ENCODE results near the gene SLC7A4. TPM values are rescaled to one million over a fixed set of nuclear protein-coding genes. Genes with fewer than 3 reads are reported as not detected.

Gene SLC7A4
- total RNA-seq, 4 donors from 2014 or later, result 0.23 to 1.2 (median 0.37) TPM

DNA sequence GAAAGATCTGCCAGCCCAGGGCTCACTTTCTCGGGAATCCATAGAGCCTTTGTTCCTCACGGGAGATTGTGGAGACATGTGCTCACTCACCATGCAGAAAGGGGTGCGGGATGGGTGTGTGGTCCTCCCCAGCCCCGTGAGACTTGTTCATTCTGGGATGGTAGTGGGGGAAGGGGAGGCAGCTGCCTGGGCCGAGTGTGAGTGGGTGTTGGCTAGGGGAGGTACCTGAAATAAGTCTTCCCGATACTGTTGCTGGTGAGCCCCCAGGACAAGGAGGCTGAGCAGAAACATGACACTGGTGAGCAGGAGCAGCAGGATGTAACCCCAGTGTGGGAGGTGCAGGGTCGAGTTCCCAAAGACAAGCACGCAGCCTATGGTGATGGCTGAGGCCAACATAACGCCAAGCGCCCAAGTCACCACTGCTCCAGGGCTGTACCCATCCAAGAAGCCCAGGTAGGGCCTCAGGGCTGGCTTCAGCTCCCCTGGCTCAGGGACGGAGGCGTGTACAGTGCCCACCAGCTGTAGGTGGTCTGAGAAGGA lies 2.8 kb downstream of the SLC7A4 start:
- H3K4me3 ChIP-seq, result no peak overlapping the region
- no peaks in the 10 kb centered on the region for H3K36me3 ChIP-seq
- ATAC-seq, result no peak
- WGBS, 2 donors (ENCODE audit: low coverage in 1 of 2), result 60% methylated on average over 3 of the region's 12 CpGs; no CpG with 5 or more reads in 1 of the 2 donors
- H3K9me3 ChIP-seq, result no peaks in the 10 kb centered on the region
- no peak overlapping the region for H3K27ac ChIP-seq
- peaks cover 0 to 22% (median 5%) of the 10 kb centered on the region in 3 donors for H3K4me1 ChIP-seq
- TF ChIP-seq EP300 (IDR thresholded peaks at IDR 0.05) (no peak), POLR2A (IDR thresholded peaks at IDR 0.05) (no peak), POLR2AphosphoS5 (IDR thresholded peaks at IDR 0.05) (no peak)
- TF ChIP-seq, protein P1, sequence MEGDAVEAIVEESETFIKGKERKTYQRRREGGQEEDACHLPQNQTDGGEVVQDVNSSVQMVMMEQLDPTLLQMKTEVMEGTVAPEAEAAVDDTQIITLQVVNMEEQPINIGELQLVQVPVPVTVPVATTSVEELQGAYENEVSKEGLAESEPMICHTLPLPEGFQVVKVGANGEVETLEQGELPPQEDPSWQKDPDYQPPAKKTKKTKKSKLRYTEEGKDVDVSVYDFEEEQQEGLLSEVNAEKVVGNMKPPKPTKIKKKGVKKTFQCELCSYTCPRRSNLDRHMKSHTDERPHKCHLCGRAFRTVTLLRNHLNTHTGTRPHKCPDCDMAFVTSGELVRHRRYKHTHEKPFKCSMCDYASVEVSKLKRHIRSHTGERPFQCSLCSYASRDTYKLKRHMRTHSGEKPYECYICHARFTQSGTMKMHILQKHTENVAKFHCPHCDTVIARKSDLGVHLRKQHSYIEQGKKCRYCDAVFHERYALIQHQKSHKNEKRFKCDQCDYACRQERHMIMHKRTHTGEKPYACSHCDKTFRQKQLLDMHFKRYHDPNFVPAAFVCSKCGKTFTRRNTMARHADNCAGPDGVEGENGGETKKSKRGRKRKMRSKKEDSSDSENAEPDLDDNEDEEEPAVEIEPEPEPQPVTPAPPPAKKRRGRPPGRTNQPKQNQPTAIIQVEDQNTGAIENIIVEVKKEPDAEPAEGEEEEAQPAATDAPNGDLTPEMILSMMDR (IDR thresholded peaks at IDR 0.05), result no peak
- peaks cover 60% of the 10 kb centered on the region for H3K27me3 ChIP-seq

DNA sequence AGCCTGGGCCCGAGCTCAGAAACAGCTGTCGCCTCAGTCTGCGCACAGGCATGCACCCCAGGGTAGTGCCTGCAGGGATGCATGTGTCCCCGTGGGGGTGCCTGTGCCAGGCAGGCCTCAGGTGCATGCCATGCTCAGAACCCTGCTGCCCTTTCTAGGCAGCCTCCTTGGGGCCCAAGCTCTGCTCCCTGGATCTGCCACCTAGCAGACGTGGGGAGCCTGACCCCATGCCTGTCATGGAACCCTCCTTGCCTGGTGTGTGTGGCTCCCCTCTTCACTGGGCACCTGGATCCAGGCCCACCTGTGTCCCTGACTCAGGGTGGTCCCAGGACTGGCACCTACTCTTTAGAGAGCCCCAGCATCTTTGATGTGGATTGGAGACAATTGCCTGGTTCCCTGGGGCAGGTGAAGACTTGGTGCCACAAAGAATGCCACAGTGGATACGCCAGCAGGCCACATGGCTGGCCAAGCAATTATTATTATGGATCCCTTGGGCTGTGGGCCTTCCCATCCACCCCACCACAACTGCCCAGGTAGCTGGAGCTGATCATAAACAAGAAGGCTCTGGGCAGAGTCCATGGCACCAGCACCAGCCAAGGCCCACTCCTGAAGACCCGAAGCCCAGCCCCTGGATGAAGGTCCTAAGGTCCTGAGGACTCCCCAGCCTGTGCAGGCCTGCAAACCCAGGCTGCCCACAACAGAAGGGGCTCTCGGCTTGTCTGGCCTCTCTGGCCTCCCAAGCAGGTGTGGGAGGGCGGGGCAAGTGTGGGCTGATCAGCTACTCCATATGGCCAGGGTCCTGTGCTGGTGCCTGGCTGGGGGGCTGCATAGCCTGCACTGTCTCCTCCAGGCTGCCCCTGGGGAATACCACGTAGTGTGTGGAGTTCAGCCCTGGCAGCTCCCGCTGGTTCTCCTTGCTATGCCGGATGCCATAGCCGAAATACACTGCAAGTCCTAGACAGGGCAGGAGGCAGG lies 3.8 kb downstream of the SLC7A4 start:
- H3K9me3 ChIP-seq, result no peaks in the 10 kb centered on the region
- peaks cover 53% of the 10 kb centered on the region for H3K27me3 ChIP-seq
- TF ChIP-seq POLR2AphosphoS5 (IDR thresholded peaks at IDR 0.05) (no peak), POLR2A (IDR thresholded peaks at IDR 0.05) (no peak), EP300 (IDR thresholded peaks at IDR 0.05) (no peak)
- TF ChIP-seq, protein P1 (IDR thresholded peaks at IDR 0.05), result no peak
- no peaks in the 10 kb centered on the region for H3K36me3 ChIP-seq
- WGBS, 2 donors (ENCODE audit: low coverage in 1 of 2), result no CpG with 5 or more reads among the region's 13 CpGs
- peaks cover 0 to 22% (median 5%) of the 10 kb centered on the region in 3 donors for H3K4me1 ChIP-seq
- ATAC-seq, result no peak
- no peak overlapping the region for H3K27ac ChIP-seq
- H3K4me3 ChIP-seq, result no peak overlapping the region

DNA sequence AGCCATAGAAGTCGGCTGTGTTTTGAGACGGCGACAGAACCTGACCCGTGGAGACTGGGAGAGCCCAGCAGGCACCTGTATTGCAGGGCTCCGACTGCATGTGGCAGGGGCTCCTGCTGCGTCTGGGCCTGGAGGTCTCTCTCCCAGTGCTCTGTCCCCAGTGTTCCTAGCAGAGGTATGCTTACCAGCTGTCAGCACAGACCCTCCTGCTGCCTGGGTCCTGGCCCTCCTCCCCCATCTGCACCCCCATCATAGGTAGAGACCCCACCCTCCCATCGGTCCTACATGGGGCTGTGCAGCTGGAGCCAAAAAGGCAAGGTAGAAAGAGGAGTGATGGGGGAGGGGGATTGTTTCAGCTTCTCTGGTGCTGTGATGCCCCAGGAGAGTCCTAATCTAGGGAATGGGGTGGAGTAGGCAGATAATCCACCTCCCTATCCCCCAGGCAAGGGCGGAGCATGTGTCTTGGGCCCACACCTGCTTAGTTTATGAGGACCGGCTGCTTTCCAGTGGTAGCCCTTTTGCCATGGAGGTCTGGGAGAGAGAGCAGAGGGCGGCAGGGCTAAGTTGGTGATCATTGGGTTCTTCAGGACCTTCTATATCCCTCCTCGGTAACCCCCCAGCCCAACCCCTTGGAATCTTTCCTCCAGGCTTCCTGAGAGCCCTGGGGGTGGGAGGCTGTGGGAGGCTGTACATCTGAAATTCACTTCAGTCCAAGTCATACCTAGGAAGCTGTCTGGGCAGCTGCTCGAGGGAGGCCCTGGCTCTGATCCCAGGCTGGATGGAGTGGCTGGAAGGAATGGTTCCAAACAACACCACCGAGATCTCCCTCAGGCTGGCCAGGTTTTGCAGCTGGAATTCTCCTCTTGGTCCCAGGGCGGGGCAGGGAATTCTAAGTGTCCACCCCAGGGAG lies 5.3 kb downstream of the SLC7A4 start:
- H3K4me1 ChIP-seq, result peaks cover 0 to 14% (median under 1%) of the 10 kb centered on the region in 3 donors
- 50 to 83% methylated on average over 1 to 2 of the region's 14 CpGs for WGBS, 2 donors (ENCODE audit: low coverage in 1 of 2)
- no peak for ATAC-seq

More for the DNA sequence above, 5.3 kb downstream of the SLC7A4 start:
- no peak overlapping the region for H3K27ac ChIP-seq
- H3K27me3 ChIP-seq, result peaks cover 38% of the 10 kb centered on the region
- TF ChIP-seq POLR2A (IDR thresholded peaks at IDR 0.05), result no peak
- TF ChIP-seq POLR2AphosphoS5 (IDR thresholded peaks at IDR 0.05), result no peak
- no peak for TF ChIP-seq EP300 (IDR thresholded peaks at IDR 0.05)
- TF ChIP-seq, protein P1 (IDR thresholded peaks at IDR 0.05), result no peak
- no peaks in the 10 kb centered on the region for H3K9me3 ChIP-seq
- no peaks in the 10 kb centered on the region for H3K36me3 ChIP-seq
- no peak overlapping the region for H3K4me3 ChIP-seq

All from gastroesophageal sphincter (tissue), 4 donors.